ENCODE results near the gene GPR65.

The GPR65 gene, protein sequence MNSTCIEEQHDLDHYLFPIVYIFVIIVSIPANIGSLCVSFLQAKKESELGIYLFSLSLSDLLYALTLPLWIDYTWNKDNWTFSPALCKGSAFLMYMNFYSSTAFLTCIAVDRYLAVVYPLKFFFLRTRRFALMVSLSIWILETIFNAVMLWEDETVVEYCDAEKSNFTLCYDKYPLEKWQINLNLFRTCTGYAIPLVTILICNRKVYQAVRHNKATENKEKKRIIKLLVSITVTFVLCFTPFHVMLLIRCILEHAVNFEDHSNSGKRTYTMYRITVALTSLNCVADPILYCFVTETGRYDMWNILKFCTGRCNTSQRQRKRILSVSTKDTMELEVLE

DNA sequence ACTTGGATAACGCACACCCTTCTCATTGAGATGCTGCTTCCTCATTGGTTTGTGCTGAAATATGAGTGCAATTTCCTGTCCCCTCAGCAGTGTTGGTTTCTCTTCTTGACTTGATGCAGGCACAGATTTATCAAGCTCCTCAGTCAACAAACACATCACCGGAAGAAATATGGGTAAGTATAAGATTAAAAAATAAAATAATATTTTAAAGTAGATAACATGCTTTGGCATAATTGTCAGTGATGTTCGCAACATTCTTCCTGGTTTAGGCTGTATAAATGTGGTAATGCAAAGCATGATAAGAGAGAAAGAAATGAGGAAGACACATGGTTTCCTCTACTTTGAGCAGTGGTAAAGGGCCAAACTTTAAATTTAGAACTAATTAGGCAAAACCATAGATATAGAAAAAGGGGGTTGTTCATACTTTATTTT is at the start of gene GPR65:
TSS of gene GPR65 (plus strand) at position 86 of the 432 bp plus-strand sequence. CDS start 5,713 bp downstream, outside the sequence.
- TF ChIP-seq, protein P1, sequence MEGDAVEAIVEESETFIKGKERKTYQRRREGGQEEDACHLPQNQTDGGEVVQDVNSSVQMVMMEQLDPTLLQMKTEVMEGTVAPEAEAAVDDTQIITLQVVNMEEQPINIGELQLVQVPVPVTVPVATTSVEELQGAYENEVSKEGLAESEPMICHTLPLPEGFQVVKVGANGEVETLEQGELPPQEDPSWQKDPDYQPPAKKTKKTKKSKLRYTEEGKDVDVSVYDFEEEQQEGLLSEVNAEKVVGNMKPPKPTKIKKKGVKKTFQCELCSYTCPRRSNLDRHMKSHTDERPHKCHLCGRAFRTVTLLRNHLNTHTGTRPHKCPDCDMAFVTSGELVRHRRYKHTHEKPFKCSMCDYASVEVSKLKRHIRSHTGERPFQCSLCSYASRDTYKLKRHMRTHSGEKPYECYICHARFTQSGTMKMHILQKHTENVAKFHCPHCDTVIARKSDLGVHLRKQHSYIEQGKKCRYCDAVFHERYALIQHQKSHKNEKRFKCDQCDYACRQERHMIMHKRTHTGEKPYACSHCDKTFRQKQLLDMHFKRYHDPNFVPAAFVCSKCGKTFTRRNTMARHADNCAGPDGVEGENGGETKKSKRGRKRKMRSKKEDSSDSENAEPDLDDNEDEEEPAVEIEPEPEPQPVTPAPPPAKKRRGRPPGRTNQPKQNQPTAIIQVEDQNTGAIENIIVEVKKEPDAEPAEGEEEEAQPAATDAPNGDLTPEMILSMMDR (IDR thresholded peaks at IDR 0.05; ENCODE audit: low read depth, low read length): no peak
- DNase-seq (ENCODE audit: extremely low read depth, low read depth): no peak

DNA sequence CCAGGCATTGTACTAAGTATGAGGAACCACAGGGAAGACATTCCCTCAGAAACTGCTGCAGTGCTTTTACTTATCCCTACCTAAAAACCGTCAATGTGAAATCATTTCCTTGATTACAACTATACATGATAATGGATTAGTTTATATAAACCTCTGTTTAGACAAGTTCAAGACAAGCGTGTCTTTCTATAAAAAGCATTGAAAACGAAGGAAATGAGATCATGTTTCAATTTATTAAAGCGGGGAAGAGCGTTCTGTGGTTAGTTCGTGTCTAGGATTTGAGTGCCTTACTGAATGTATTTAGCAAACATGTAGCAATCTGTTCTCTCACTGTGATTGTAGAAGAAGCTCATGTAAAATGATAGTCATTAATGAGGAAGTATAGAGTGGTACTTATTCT is 49.4 kb upstream of the GPR65 start:
- DNase-seq (ENCODE audit: extremely low read depth, low read depth): no peak
- TF ChIP-seq, protein P1 (IDR thresholded peaks at IDR 0.05; ENCODE audit: low read depth, low read length): no peak

DNA sequence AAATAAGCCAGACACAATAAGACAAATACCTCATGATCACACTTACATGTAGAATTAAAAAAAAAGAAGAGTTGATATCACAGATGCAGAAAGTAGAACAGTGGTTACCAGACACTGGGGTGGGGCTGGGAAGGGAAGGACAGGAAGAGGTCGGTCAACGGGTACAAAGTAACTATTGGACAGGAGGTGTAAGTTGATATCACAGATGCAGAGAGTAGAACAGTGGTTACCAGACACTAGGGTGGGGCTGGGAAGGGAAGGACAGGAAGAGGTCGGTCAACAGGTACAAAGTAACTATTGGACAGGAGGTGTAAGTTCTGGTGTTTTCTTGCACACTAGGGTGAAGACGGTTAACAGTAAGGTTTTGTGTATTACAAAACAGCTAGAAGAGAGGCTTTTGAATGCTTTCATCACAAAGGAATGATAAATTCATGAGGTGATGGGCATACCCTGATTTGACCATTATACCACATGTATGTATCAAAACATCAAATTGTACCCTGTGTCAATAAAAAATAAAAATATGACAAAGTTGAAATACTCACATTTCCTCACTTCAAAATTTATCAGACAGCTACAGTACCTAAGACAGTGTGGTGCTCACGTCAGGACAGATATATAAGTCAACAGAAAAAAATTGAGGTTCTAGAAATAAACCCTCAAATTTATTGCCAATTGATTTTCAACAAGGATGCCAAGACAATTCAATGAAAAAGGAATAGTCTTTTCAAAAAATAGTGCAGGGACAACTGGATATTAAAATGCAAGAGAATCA is 44.7 kb upstream of the GPR65 start:
- DNase-seq (ENCODE audit: extremely low read depth, low read depth): no peak
- TF ChIP-seq, protein P1 (IDR thresholded peaks at IDR 0.05; ENCODE audit: low read depth, low read length): no peak

DNA sequence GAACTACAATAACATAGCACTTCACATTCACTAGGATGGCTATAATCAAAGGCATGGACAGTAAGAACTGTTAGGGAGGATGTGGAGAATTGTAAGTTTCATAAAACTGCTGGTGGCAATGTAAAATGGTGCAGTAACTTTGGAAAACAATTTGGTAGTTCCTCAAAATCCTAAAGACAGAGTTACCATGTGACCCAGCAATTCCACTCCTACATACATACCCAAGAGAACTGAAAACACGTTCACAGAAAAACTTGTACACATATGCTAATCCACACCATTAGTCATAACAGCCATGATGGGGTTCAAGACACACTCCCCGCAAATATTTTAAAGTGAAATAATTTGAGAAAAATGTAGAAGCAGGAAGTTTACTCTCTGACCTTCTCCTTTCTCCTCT is 43.7 kb upstream of the GPR65 start:
- DNase-seq (ENCODE audit: extremely low read depth, low read depth): no peak
- TF ChIP-seq, protein P1 (IDR thresholded peaks at IDR 0.05; ENCODE audit: low read depth, low read length): no peak

- TF ChIP-seq, protein P1 (IDR thresholded peaks at IDR 0.05; ENCODE audit: low read depth, low read length): no peak
- DNase-seq (ENCODE audit: extremely low read depth, low read depth): no peak
Observed at GRCh38 chr14:87966816-87967215, 38.1 kb upstream of the GPR65 start.

DNA sequence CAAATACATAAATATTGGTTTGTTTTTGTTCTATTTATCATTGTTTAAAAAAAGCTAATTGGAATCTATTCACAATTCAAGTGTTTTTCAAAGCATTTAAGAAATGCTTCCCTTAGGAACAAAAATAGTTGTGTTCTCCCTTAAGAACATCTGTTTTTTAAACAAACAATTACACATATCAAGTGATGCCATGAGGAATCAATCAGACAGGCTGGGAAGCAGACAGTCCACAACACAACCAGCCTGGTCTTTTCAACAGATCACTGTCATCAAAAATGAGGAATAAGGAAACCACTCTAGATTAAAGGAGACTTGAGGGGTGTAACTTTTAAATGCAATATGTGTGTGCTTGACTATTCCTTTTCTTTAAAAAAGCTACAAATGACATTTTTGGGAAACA is 37.4 kb upstream of the GPR65 start:
- DNase-seq (ENCODE audit: extremely low read depth, low read depth): no peak
- TF ChIP-seq, protein P1 (IDR thresholded peaks at IDR 0.05; ENCODE audit: low read depth, low read length): no peak

GRCh38 chr14:87971010-87971409 is 33.9 kb upstream of the GPR65 start:
- DNase-seq (ENCODE audit: extremely low read depth, low read depth): no peak
- TF ChIP-seq, protein P1 (IDR thresholded peaks at IDR 0.05; ENCODE audit: low read depth, low read length): no peak
